Vagina (tissue), 2 donors: ENCODE data around the gene ERF. TPM values are rescaled to one million over a fixed set of nuclear protein-coding genes. Genes with fewer than 3 reads are reported as not detected.

Source experiments
- DNase-seq, 2 donors: peaks; one replicate each; pipeline ENCODE4 v3.0.0-alpha.2; 2017; ENCODE audit errors: extremely low spot score in 2 of 2
- H3K27ac ChIP-seq: fragments of 200-600 bp; sonication (generic); one replicate; pipeline ENCODE4 v1.5.1; 2019
- H3K27me3 ChIP-seq: fragments of 200-600 bp; sonication (generic); one replicate; pipeline ENCODE4 v1.5.1; 2019
- H3K36me3 ChIP-seq, 2 donors: fragments of 200-600 bp; sonication (generic); one replicate each; pipeline ENCODE4 v1.5.1; 2017 to 2019
- H3K4me1 ChIP-seq: fragments of 200-600 bp; sonication (generic); one replicate; pipeline ENCODE4 v1.5.1; 2019
- H3K4me3 ChIP-seq, 2 donors: fragments of 200-600 bp; sonication (generic); 1 replicate in 1 of 2; 2 replicates in 1 of 2; pipeline ENCODE4 v1.5.1; 2016 to 2019
- H3K9me3 ChIP-seq: fragments of 200-600 bp; sonication (generic); one replicate; pipeline ENCODE4 v1.5.1; 2019
- CTCF ChIP-seq, 3 experiments: fragments of 450-650 bp in 2 of 3; fragments of 200-600 bp in 1 of 3; sonication (generic) in 1 of 3; IDR thresholded peaks; one replicate each; pipeline ENCODE4 v1.5.1; 2017 to 2019; ENCODE audit warnings: antibody characterized with exemption in 3 of 3, mild to moderate bottlenecking in 2 of 3, moderate library complexity in 2 of 3
- POLR2A ChIP-seq, 2 donors: fragments of 450-650 bp; IDR thresholded peaks; one replicate each; pipeline ENCODE4 v1.6.1; 2017; ENCODE audit warnings: antibody characterized with exemption in 2 of 2, mild to moderate bottlenecking in 2 of 2, moderate library complexity in 2 of 2
- POLR2AphosphoS5 ChIP-seq, 2 donors: sonication (generic); formaldehyde crosslinking; IDR thresholded peaks; one replicate each; pipeline ENCODE4 v1.9.0; 2017; ENCODE audit warnings: antibody characterized with exemption in 2 of 2, mild to moderate bottlenecking in 2 of 2, low read depth in 1 of 2; ENCODE audit not compliant: insufficient read depth in 1 of 2
- intact Hi-C: fragments of 100-400 bp; cut with DNase I; formaldehyde crosslinking; loops from one replicate; pipeline ENCODE4 v1.15.1; 2023
- total RNA-seq: library from RNA; depleted of rRNA; stranded (reverse); fragments of >200 nt; gene quantifications from one replicate; pipeline ENCODE4 v1.2.3, GENCODE V29; 2016

The ERF gene
- total RNA-seq, 1 donor from 2014 or later = 44.7 TPM

GRCh38 chr19:42292963-42293362, 38.0 kb upstream of the ERF start:
- Histone ChIP-seq H3K9me3 (no peaks in the 10 kb centered on the region), H3K27ac (no peak overlapping the region), H3K36me3 (peaks cover 0 to 61% of the 10 kb centered on the region in 2 donors), H3K27me3 (no peaks in the 10 kb centered on the region), H3K4me3 (no peak overlapping the region), H3K4me1 (no peaks in the 10 kb centered on the region)
- intact Hi-C loops = no loop called here
- DNase-seq = no peak
- TF ChIP-seq CTCF (IDR thresholded peaks at IDR 0.05) (no peak), POLR2A (IDR thresholded peaks at IDR 0.05) (no peak), POLR2AphosphoS5 (IDR thresholded peaks at IDR 0.05; ENCODE audit: insufficient read depth in 1 of 2, low read depth in 1 of 2) (no peak)

GRCh38 chr19:42292042-42292960, 37.4 kb upstream of the ERF start:
- TF ChIP-seq POLR2A (IDR thresholded peaks at IDR 0.05) (no peak), CTCF (IDR thresholded peaks at IDR 0.05) (no peak), POLR2AphosphoS5 (IDR thresholded peaks at IDR 0.05; ENCODE audit: insufficient read depth in 1 of 2, low read depth in 1 of 2) (no peak)
- no peak for DNase-seq
- H3K36me3 ChIP-seq = peaks cover 0 to 67% of the 10 kb centered on the region in 2 donors
- no peaks in the 10 kb centered on the region for H3K27me3 ChIP-seq
- H3K27ac ChIP-seq = no peak overlapping the region
- no peak overlapping the region for H3K4me3 ChIP-seq
- no peaks in the 10 kb centered on the region for H3K4me1 ChIP-seq
- H3K9me3 ChIP-seq = no peaks in the 10 kb centered on the region
- intact Hi-C loops = no loop called here

- Histone ChIP-seq H3K27ac (no peak overlapping the region), H3K9me3 (no peaks in the 10 kb centered on the region), H3K27me3 (no peaks in the 10 kb centered on the region), H3K4me3 (no peak overlapping the region), H3K36me3 (peaks cover 0 to 70% of the 10 kb centered on the region in 2 donors), H3K4me1 (peaks cover 8% of the 10 kb centered on the region)
- TF ChIP-seq POLR2A (IDR thresholded peaks at IDR 0.05) (no peak), CTCF (IDR thresholded peaks at IDR 0.05) (no peak), POLR2AphosphoS5 (IDR thresholded peaks at IDR 0.05; ENCODE audit: insufficient read depth in 1 of 2, low read depth in 1 of 2) (no peak)
- DNase-seq = no peak
- intact Hi-C loops = no loop called here
These were observed 36.5 kb upstream of the ERF start for GRCh38 chr19:42291435-42291810.

GRCh38 chr19:42290523-42291434, 35.9 kb upstream of the ERF start:
- TF ChIP-seq POLR2AphosphoS5 (IDR thresholded peaks at IDR 0.05; ENCODE audit: insufficient read depth in 1 of 2, low read depth in 1 of 2) = no peak
- TF ChIP-seq CTCF (IDR thresholded peaks at IDR 0.05) = peak in 1 of 3 experiments; percentile 42
- no peaks in the 10 kb centered on the region for H3K27me3 ChIP-seq
- H3K9me3 ChIP-seq = no peaks in the 10 kb centered on the region
- DNase-seq = no peak
- no peak overlapping the region for H3K4me3 ChIP-seq
- peaks cover 14% of the 10 kb centered on the region for H3K4me1 ChIP-seq
- intact Hi-C loops = no loop called here
- H3K36me3 ChIP-seq = peaks cover 0 to 70% of the 10 kb centered on the region in 2 donors
- H3K27ac ChIP-seq = no peak overlapping the region
